Ishikawa (cell line): ENCODE results near the gene SCFD1.

Source experiments
- CEBPB ChIP-seq: IDR thresholded peaks from 2 replicates; pipeline ENCODE4 v1.6.1; 2012
- NFIC ChIP-seq: IDR thresholded peaks from 2 replicates; pipeline ENCODE4 v1.6.1; 2012

DNA sequence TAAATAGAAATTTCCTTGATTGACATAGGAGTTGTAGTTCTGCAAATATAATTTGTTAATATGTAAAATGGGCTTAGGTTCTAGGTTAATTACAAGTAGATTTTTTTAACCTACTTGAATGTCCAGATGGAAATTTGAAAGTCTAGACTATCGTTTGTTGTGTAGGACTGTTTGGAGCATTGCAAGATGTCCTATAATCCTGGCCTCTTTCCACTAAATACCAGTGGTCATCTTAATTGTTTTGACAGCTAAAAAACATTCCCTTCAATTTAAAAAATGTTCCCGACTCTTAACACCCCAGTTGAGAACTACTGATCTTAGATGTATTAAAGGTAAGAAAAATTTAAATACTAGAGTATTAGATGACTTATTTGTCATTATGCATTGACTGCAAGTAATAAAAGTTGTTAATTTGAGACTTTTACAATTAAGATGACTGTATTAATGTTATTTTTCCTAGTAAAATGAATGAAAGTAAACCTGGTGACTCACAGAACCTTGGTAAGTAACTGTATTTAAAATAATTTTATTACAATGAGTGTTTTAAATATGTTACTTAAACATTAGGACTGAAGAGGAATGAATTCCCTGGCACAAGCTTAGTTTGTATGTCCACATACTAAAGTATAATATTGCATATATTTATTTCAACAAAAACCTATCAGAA lies 41.4 kb upstream of the SCFD1 start:
- TF ChIP-seq NFIC: no peak
- no peak for TF ChIP-seq CEBPB
